Esophagus muscularis mucosa (tissue), 4 donors: Measurements from ENCODE around the gene TRAPPC12.

ENCODE experiments used
- EP300 ChIP-seq: sonication (generic); formaldehyde crosslinking; IDR thresholded peaks from one replicate; pipeline ENCODE4 v1.6.1; 2017; ENCODE audit warnings: antibody characterized with exemption
- POLR2A ChIP-seq: fragments of 450-650 bp; IDR thresholded peaks from one replicate; pipeline ENCODE4 v1.6.1; 2017; ENCODE audit warnings: antibody characterized with exemption, moderate library complexity, mild to moderate bottlenecking, low read depth
- TF ChIP-seq, protein P1 (sequence below), 3 experiments: fragments of 200-600 bp in 2 of 3; fragments of 450-650 bp in 1 of 3; sonication (generic) in 2 of 3; IDR thresholded peaks; one replicate each; pipeline ENCODE4 v1.5.1; 2017 to 2019; ENCODE audit warnings: antibody characterized with exemption in 3 of 3, mild to moderate bottlenecking in 2 of 3, moderate library complexity in 1 of 3

DNA sequence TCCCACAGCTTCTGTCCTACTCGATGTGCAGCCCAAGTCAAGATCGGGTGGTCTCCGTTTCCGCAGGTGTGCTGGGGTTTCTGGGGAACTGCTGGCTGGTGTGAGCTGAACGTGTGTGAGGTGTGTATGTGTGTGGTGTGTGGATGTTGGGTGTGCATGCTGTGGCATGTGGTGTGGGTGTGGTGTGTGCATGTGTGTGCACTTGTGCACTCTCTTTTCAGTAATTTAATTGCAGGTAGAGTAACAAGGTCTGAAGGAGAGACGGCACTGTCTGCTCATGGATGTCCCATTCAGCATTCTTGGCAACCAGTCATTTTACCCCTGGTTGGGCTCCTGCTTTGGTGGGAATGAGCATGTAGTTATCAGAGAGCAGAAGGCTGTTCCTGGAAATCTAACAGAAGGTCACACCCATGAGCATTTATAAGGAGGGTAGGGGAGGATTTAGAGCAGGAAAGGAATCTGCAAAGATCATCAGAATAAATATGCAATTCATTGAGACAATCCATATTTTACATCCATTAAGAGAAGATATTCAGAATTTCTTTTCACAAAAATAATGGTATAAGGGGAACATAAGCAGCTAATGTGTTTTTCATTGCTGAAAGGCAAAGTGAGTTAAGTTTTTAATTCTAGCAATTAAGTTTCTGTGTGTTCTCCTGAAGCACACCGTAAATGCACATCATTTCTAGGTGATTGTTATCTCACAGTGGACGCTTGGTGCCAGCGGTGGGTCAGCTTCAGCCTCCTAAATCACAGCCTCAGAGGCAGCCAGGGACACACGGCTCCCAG lies 79.1 kb downstream of the TRAPPC12 start:
- TF ChIP-seq, protein P1, sequence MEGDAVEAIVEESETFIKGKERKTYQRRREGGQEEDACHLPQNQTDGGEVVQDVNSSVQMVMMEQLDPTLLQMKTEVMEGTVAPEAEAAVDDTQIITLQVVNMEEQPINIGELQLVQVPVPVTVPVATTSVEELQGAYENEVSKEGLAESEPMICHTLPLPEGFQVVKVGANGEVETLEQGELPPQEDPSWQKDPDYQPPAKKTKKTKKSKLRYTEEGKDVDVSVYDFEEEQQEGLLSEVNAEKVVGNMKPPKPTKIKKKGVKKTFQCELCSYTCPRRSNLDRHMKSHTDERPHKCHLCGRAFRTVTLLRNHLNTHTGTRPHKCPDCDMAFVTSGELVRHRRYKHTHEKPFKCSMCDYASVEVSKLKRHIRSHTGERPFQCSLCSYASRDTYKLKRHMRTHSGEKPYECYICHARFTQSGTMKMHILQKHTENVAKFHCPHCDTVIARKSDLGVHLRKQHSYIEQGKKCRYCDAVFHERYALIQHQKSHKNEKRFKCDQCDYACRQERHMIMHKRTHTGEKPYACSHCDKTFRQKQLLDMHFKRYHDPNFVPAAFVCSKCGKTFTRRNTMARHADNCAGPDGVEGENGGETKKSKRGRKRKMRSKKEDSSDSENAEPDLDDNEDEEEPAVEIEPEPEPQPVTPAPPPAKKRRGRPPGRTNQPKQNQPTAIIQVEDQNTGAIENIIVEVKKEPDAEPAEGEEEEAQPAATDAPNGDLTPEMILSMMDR (IDR thresholded peaks at IDR 0.05), result no peak
- TF ChIP-seq POLR2A (no peak), EP300 (no peak)
